HG03066 (cell line): ENCODE results near the gene COL4A1.

Experiments used
- ATAC-seq: cut with Tn5 transposase; IDR thresholded peaks from one replicate; pipeline ENCODE4 v1.9.1; 2021; ENCODE audit warnings: low read depth; ENCODE audit not compliant: unreplicated experiment

The COL4A1 gene

GRCh38 chr13:110310541-110311442 is 3.8 kb upstream of the COL4A1 start:
- no peak for ATAC-seq

GRCh38 chr13:110309661-110310524 is 2.9 kb upstream of the COL4A1 start:
- no peak for ATAC-seq

- no peak for ATAC-seq
Measured at GRCh38 chr13:110308656-110309359, 1.9 kb upstream of the COL4A1 start.

GRCh38 chr13:110307767-110308655 is 1.1 kb upstream of the COL4A1 start:
- ATAC-seq: no peak

GRCh38 chr13:110306340-110306959 is 507 bp downstream of the COL4A1 start:
- ATAC-seq: no peak

GRCh38 chr13:110305949-110306339 is 1.0 kb downstream of the COL4A1 start:
- no peak for ATAC-seq

- ATAC-seq: no peak
Measured at GRCh38 chr13:110305544-110305943, 1.4 kb downstream of the COL4A1 start.

GRCh38 chr13:110305001-110305400 is 2.0 kb downstream of the COL4A1 start:
- no peak for ATAC-seq

- no peak for ATAC-seq
Measured at GRCh38 chr13:110304256-110304655, 2.7 kb downstream of the COL4A1 start.

- no peak for ATAC-seq
Measured at GRCh38 chr13:110303644-110304043, 3.3 kb downstream of the COL4A1 start.

GRCh38 chr13:110302997-110303396 is 4.0 kb downstream of the COL4A1 start:
- ATAC-seq: no peak

GRCh38 chr13:110301606-110302553 is 5.1 kb downstream of the COL4A1 start:
- no peak for ATAC-seq

GRCh38 chr13:110301083-110301482 is 5.9 kb downstream of the COL4A1 start:
- ATAC-seq: no peak

- no peak for ATAC-seq
Measured at GRCh38 chr13:110300090-110300815, 6.7 kb downstream of the COL4A1 start.

GRCh38 chr13:110299283-110299840 is 7.6 kb downstream of the COL4A1 start:
- ATAC-seq: no peak

GRCh38 chr13:110298505-110299282 is 8.3 kb downstream of the COL4A1 start:
- no peak for ATAC-seq
